Right lobe of liver (tissue), 6 donors: ENCODE data around the gene CD200R1L. TPM values are rescaled to one million over a fixed set of nuclear protein-coding genes. Genes with fewer than 3 reads are reported as not detected.

Source experiments
- ATAC-seq, 4 donors: fragments of 200-7000 bp; cut with Tn5 transposase; one replicate each; pipeline ENCODE4 v1.9.1; 2020; ENCODE audit warnings: mild to moderate bottlenecking in 4 of 4, moderate library complexity in 4 of 4
- DNase-seq, 3 donors: peaks; one replicate each; pipeline ENCODE4 v3.0.0-alpha.2; 2020
- H3K27ac ChIP-seq, 3 donors: fragments of 200-600 bp; one replicate each; pipeline ENCODE4 v1.8.0; 2022
- H3K27me3 ChIP-seq, 2 donors: fragments of 200-600 bp; one replicate each; pipeline ENCODE4 v1.8.0; 2022
- H3K36me3 ChIP-seq, 4 donors: fragments of 200-600 bp; sonication (generic) in 1 of 4; one replicate each; pipeline versions ENCODE4 v1.5.1 to v1.8.0; 2017 to 2022; ENCODE audit warnings: control low read depth in 1 of 4
- H3K4me1 ChIP-seq, 4 donors: fragments of 200-600 bp; sonication (generic) in 1 of 4; one replicate each; pipeline versions ENCODE4 v1.5.1 to v1.8.0; 2017 to 2022; ENCODE audit warnings: control low read depth in 1 of 4
- H3K4me3 ChIP-seq, 3 donors: fragments of 200-600 bp; one replicate each; pipeline ENCODE4 v1.8.0; 2022
- H3K9me3 ChIP-seq, 4 donors: fragments of 200-600 bp; sonication (generic) in 1 of 4; one replicate each; pipeline versions ENCODE4 v1.5.1 to v1.8.0; 2017 to 2022; ENCODE audit warnings: control low read depth in 1 of 4
- POLR2A ChIP-seq: fragments of 450-650 bp; IDR thresholded peaks from one replicate; pipeline ENCODE4 v1.6.1; 2017; ENCODE audit warnings: antibody characterized with exemption, mild to moderate bottlenecking
- WGBS: methylation state at CpG from one replicate; pipeline ENCODE4 v1.1.6; 2018; ENCODE audit warnings: low coverage, low lambda C conversion rate; ENCODE audit not compliant: insufficient coverage; ENCODE audit errors: missing lambda C conversion rate; 5-methylcytosine and 5-hydroxymethylcytosine counted together
- intact Hi-C, 2 donors: fragments of 100-400 bp; cut with DNase I; formaldehyde crosslinking; loops; one replicate each; pipeline versions ENCODE4 v1.11.2 to v1.14.1; 2022
- long read RNA-seq: library from polyadenylated mRNA; unstranded; transcript quantifications from one replicate; pipeline ENCODE4 v2.0.0, GENCODE V29; 2019
- total RNA-seq, 6 experiments: library from RNA; depleted of rRNA in 2 of 6; stranded (reverse); fragments of >200 nt in 2 of 6; fragmentation: NEBNext Ultra II Directional in 3 of 6; extraction: Animal tissue kit (Norgen Biotek cat#: 25700) in 3 of 6; gene quantifications; one replicate each; pipeline versions ENCODE4 v1.1.0 to v1.2.4, GENCODE V29; 2016 to 2023
- TF ChIP-seq, protein P1 (sequence below), 4 donors: fragments of 200-600 bp in 3 of 4; fragments of 450-650 bp in 1 of 4; IDR thresholded peaks; one replicate each; pipeline versions ENCODE4 v1.5.1 to v1.8.0; 2016 to 2022; ENCODE audit warnings: antibody characterized with exemption in 4 of 4, mild to moderate bottlenecking in 2 of 4
- donor health status: DM: no; HTN: yes; CAD: no.
- donor health status: DM: no; HTN: no; CAD: no.
- donor health status: DM: no; HTN: no; CAD: no.
- donor health status: DM: no; HTN: yes; CAD: no.
- donor health status: DM: no; HTN: yes; CAD: no.

The CD200R1L gene
- total RNA-seq: not detected
- long read RNA-seq: 0 reads

GRCh38 chr3:112846764-112847163, at the start of gene CD200R1L:
Gene CD200R1L (minus strand): TSS chr3:112846864. CDS start chr3:112829367, 17,497 bp downstream.
- no peak within 1 kb of the TSS for H3K27ac ChIP-seq
- no peaks in the 10 kb centered on the region for H3K36me3 ChIP-seq
- no peaks in the 10 kb centered on the region for H3K4me1 ChIP-seq
- WGBS: 58% methylated on average over 2 of the region's 2 CpGs
- ATAC-seq: no peak
- H3K4me3 ChIP-seq: no peak within 1 kb of the TSS
- H3K27me3 ChIP-seq: no peaks in the 10 kb centered on the region
- intact Hi-C loops: no loop called here
- no peak for DNase-seq
- H3K9me3 ChIP-seq: peaks cover 0 to 3% (median 0%) of the 10 kb centered on the region in 4 donors
- TF ChIP-seq POLR2A: no peak
- TF ChIP-seq, protein P1, sequence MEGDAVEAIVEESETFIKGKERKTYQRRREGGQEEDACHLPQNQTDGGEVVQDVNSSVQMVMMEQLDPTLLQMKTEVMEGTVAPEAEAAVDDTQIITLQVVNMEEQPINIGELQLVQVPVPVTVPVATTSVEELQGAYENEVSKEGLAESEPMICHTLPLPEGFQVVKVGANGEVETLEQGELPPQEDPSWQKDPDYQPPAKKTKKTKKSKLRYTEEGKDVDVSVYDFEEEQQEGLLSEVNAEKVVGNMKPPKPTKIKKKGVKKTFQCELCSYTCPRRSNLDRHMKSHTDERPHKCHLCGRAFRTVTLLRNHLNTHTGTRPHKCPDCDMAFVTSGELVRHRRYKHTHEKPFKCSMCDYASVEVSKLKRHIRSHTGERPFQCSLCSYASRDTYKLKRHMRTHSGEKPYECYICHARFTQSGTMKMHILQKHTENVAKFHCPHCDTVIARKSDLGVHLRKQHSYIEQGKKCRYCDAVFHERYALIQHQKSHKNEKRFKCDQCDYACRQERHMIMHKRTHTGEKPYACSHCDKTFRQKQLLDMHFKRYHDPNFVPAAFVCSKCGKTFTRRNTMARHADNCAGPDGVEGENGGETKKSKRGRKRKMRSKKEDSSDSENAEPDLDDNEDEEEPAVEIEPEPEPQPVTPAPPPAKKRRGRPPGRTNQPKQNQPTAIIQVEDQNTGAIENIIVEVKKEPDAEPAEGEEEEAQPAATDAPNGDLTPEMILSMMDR (IDR thresholded peaks at IDR 0.05): no peak

DNA sequence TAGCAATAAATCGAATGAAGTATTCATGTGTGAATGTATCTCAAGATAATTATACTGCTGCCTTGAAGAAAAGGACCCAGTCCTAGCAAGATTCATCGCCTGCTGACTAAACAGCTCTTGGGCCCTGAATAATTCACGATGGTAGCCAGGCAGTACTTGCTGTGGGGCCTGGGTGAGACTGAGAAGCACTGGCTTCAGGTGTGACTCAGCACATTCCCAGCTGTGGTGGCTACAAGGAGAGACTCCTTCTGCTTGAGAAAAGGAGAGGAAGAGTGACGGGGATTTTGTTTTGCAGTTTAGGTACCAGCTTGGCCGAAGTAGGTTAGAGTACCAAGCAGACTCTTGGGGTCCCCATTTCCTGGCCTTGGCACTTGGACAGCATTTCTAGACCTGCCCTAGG, 47.6 kb upstream of the CD200R1L start:
- H3K4me3 ChIP-seq: no peak overlapping the region
- no peaks in the 10 kb centered on the region for H3K27me3 ChIP-seq
- no peak for DNase-seq
- H3K27ac ChIP-seq: no peak overlapping the region
- intact Hi-C loops: no loop called here
- TF ChIP-seq POLR2A: no peak
- TF ChIP-seq, protein P1 (IDR thresholded peaks at IDR 0.05): no peak
- no peak for ATAC-seq
- H3K4me1 ChIP-seq: no peaks in the 10 kb centered on the region
- 67% methylated on average over 3 of the region's 5 CpGs for WGBS
- H3K9me3 ChIP-seq: no peaks in the 10 kb centered on the region
- H3K36me3 ChIP-seq: no peaks in the 10 kb centered on the region

GRCh38 chr3:112889357-112889756, 42.7 kb upstream of the CD200R1L start:
- intact Hi-C loops: no loop called here
- no peak for TF ChIP-seq POLR2A
- TF ChIP-seq, protein P1 (IDR thresholded peaks at IDR 0.05): no peak
- no peak overlapping the region for H3K4me3 ChIP-seq
- no peak for DNase-seq
- no peaks in the 10 kb centered on the region for H3K9me3 ChIP-seq
- no peaks in the 10 kb centered on the region for H3K36me3 ChIP-seq
- H3K27me3 ChIP-seq: no peaks in the 10 kb centered on the region
- no peak overlapping the region for H3K27ac ChIP-seq
- 46% methylated on average over 3 of the region's 3 CpGs for WGBS
- ATAC-seq: no peak
- H3K4me1 ChIP-seq: no peaks in the 10 kb centered on the region

- intact Hi-C loops: no loop called here
- ATAC-seq (no peak), DNase-seq (no peak)
- no peak overlapping the region for H3K4me3 ChIP-seq
- no peaks in the 10 kb centered on the region for H3K36me3 ChIP-seq
- WGBS: 48% methylated on average over 2 of the region's 2 CpGs
- TF ChIP-seq POLR2A: no peak
- TF ChIP-seq, protein P1 (IDR thresholded peaks at IDR 0.05): no peak
- no peaks in the 10 kb centered on the region for H3K9me3 ChIP-seq
- H3K4me1 ChIP-seq: no peaks in the 10 kb centered on the region
- H3K27me3 ChIP-seq: no peaks in the 10 kb centered on the region
- no peak overlapping the region for H3K27ac ChIP-seq
These were observed 41.9 kb upstream of the CD200R1L start for GRCh38 chr3:112888381-112889085.
